Measurements from ENCODE around the gene RAD1. TPM values are rescaled to one million over a fixed set of nuclear protein-coding genes. Genes with fewer than 3 reads are reported as not detected.

Gene RAD1
- total and polyA plus RNA-seq, 2 of the 8 experiments (the other 6 are each of a cell fraction or from before 2014, with no cell fraction given): 15.1 to 37.3 TPM

DNA sequence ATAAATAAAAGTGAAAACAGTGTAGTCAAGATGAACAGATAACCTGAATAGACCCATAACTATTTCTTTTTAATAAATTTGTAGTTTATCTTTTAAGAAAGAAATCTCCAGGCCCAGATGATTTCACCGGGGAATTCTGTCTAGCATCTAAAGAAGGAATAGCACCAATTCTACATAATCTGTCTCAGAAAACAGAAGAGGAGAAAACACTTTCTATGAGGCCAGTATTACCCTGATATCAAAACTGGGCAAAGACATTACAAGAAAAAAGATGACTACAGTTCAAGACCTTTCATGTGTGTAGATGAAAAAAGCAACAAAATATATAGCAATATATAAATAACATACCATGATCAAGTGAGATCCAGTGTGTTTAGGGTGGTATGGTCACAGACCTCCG is 44.9 kb downstream of the RAD1 start (continued):
- TF ChIP-seq SAP30 (IDR thresholded peaks at IDR 0.05; ENCODE audit: insufficient read depth, insufficient replicate concordance, low read length): no peak
- TF ChIP-seq EP300 (IDR thresholded peaks at IDR 0.05; ENCODE audit: borderline replicate concordance in 1 of 2, low read depth in 2 of 2, low read length in 2 of 2): no peak
- TF ChIP-seq HDAC2 (IDR thresholded peaks at IDR 0.05; ENCODE audit: borderline replicate concordance in 1 of 2, low read depth in 2 of 2, low read length in 2 of 2): no peak
- TF ChIP-seq RFX5 (IDR thresholded peaks at IDR 0.05; ENCODE audit: borderline replicate concordance, low read depth, low read length): no peak
- TF ChIP-seq RNF2 (IDR thresholded peaks at IDR 0.05; ENCODE audit: borderline replicate concordance, low read depth, low read length, missing control alignments, poor library complexity, severe bottlenecking): no peak
- TF ChIP-seq EZH2 (IDR thresholded peaks at IDR 0.05; ENCODE audit: low read depth, low read length, severe bottlenecking): no peak
- TF ChIP-seq, protein P1, sequence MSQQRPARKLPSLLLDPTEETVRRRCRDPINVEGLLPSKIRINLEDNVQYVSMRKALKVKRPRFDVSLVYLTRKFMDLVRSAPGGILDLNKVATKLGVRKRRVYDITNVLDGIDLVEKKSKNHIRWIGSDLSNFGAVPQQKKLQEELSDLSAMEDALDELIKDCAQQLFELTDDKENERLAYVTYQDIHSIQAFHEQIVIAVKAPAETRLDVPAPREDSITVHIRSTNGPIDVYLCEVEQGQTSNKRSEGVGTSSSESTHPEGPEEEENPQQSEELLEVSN (IDR thresholded peaks at IDR 0.05): no peak
- no peak for TF ChIP-seq EGR1 (IDR thresholded peaks at IDR 0.05; ENCODE audit: borderline replicate concordance, low read depth, low read length)
- TF ChIP-seq JUND (IDR thresholded peaks at IDR 0.05; ENCODE audit: low read length): no peak

Measured in H1 (cell line).